Mesendoderm (in vitro differentiated cells): ENCODE data around the gene MFSD11. TPM values are rescaled to one million over a fixed set of nuclear protein-coding genes. Genes with fewer than 3 reads are reported as not detected.

Experiments
- DNase-seq: peaks from one replicate; pipeline ENCODE4 v3.0.0; 2013
- H2AK5ac ChIP-seq: 2 replicates; pipeline ENCODE4 v1.6.1; 2013; ENCODE audit warnings: low read length, inconsistent platforms
- H2BK120ac ChIP-seq: 2 replicates; pipeline ENCODE4 v1.6.1; 2013; ENCODE audit warnings: low read depth, mild to moderate bottlenecking, low read length, moderate library complexity, mixed read lengths
- H2BK15ac ChIP-seq: replicated peaks from 2 replicates; pipeline ENCODE4 v1.6.1; 2013; ENCODE audit warnings: low read depth, mild to moderate bottlenecking, moderate library complexity
- H2BK5ac ChIP-seq: 2 replicates; pipeline ENCODE4 v1.6.1; 2013; ENCODE audit warnings: low read length, inconsistent platforms
- H3K18ac ChIP-seq: 2 replicates; pipeline ENCODE4 v1.6.1; 2013; ENCODE audit warnings: mild to moderate bottlenecking, low read length, mixed read lengths
- H3K23ac ChIP-seq: one replicate; pipeline ENCODE4 v1.6.1; 2013; ENCODE audit warnings: low read length
- H3K27ac ChIP-seq: 2 replicates; pipeline ENCODE4 v1.5.1; 2013; ENCODE audit warnings: low read depth, mild to moderate bottlenecking, inconsistent platforms, low read length, moderate library complexity
- H3K27me3 ChIP-seq: 2 replicates; pipeline ENCODE4 v1.6.1; 2013; ENCODE audit warnings: low read length, control low read depth, mild to moderate bottlenecking, inconsistent platforms; ENCODE audit not compliant: insufficient read depth, poor library complexity
- H3K36me3 ChIP-seq: 2 replicates; pipeline ENCODE4 v1.6.1; 2013; ENCODE audit warnings: low read length, inconsistent platforms; ENCODE audit not compliant: control insufficient read depth, insufficient read depth
- H3K4ac ChIP-seq: one replicate; pipeline ENCODE4 v1.6.1; 2013; ENCODE audit warnings: low read depth, mild to moderate bottlenecking, low read length, moderate library complexity
- H3K4me1 ChIP-seq: 2 replicates; pipeline ENCODE4 v1.6.1; 2013; ENCODE audit warnings: low read depth, low read length, inconsistent platforms; ENCODE audit not compliant: control insufficient read depth
- H3K4me2 ChIP-seq: 2 replicates; pipeline ENCODE4 v1.6.1; 2013; ENCODE audit warnings: low read length
- H3K4me3 ChIP-seq: 2 replicates; pipeline ENCODE4 v1.5.1; 2013; ENCODE audit warnings: mild to moderate bottlenecking, low read length
- H3K56ac ChIP-seq: one replicate; pipeline ENCODE4 v1.6.1; 2013; ENCODE audit warnings: low read length
- H3K79me1 ChIP-seq: 2 replicates; pipeline ENCODE4 v1.6.1; 2013; ENCODE audit warnings: low read length, inconsistent platforms
- H3K79me2 ChIP-seq: 2 replicates; pipeline ENCODE4 v1.6.1; 2013; ENCODE audit warnings: mild to moderate bottlenecking, low read length; ENCODE audit not compliant: control insufficient read depth, insufficient read depth
- H3K9ac ChIP-seq: 2 replicates; pipeline ENCODE4 v1.6.1; 2013; ENCODE audit warnings: low read length, inconsistent platforms
- H4K5ac ChIP-seq: one replicate; pipeline ENCODE4 v1.6.1; 2013; ENCODE audit warnings: low read length
- H4K8ac ChIP-seq: one replicate; pipeline ENCODE4 v1.6.1; 2013; ENCODE audit warnings: low read depth, mild to moderate bottlenecking, control low read depth, low read length, moderate library complexity
- WGBS: extraction: QIAGEN DNeasy Blood & Tissue Kit; methylation state at CpG from one replicate; pipeline ENCODE4 v1.1.7; 2013; ENCODE audit warnings: low lambda C conversion rate, missing lambda C conversion rate; ENCODE audit not compliant: insufficient coverage; ENCODE audit errors: extremely low coverage; 5-methylcytosine and 5-hydroxymethylcytosine counted together
- polyA plus RNA-seq, 2 experiments: library from polyadenylated mRNA; stranded (reverse); fragments of 200-250 nt; gene quantifications; one replicate each; pipeline ENCODE4 v1.2.3, GENCODE V29; 2013

Gene MFSD11
- 13.5 TPM for polyA plus RNA-seq (2013, experiment 1 of 2)
- 14.5 TPM for polyA plus RNA-seq (2013, experiment 2 of 2)

GRCh38 chr17:76737676-76738467 lies at the start of gene MFSD11:
Gene MFSD11, plus strand, starts transcription at chr17:76738119. Its CDS starts 234 bp downstream, at chr17:76738353.
- H3K23ac ChIP-seq: peak within 1 kb of the TSS; percentile 100
- peaks cover 4% of the 10 kb centered on the region for H3K4me1 ChIP-seq
- H2BK5ac ChIP-seq: peak within 1 kb of the TSS; percentile 97
- peak within 1 kb of the TSS; percentile 84 for H3K4me3 ChIP-seq
- peak within 1 kb of the TSS; percentile 97 for H3K18ac ChIP-seq
- H3K27me3 ChIP-seq: no peaks in the 10 kb centered on the region
- no peak within 1 kb of the TSS for H4K5ac ChIP-seq
- H2BK120ac ChIP-seq: peak within 1 kb of the TSS; percentile 83
- peak within 1 kb of the TSS; percentile 85 for H3K4me2 ChIP-seq
- H3K36me3 ChIP-seq: peaks cover 16% of the 10 kb centered on the region
- H3K27ac ChIP-seq: peak within 1 kb of the TSS; percentile 100
- no peak within 1 kb of the TSS for H4K8ac ChIP-seq
- no peak within 1 kb of the TSS for H2BK15ac ChIP-seq
- H3K79me2 ChIP-seq: peaks cover 37% of the 10 kb centered on the region
- WGBS: no CpG with 5 or more reads among the region's 57 CpGs
- H3K79me1 ChIP-seq: peaks cover 2% of the 10 kb centered on the region
- peak; percentile 98 for DNase-seq
- peak within 1 kb of the TSS; percentile 100 for H3K9ac ChIP-seq
- peak within 1 kb of the TSS; percentile 93 for H2AK5ac ChIP-seq
- H3K56ac ChIP-seq: peak within 1 kb of the TSS; percentile 100
- peak within 1 kb of the TSS; percentile 74 for H3K4ac ChIP-seq

- WGBS: no CpG with 5 or more reads among the region's 11 CpGs
- Histone ChIP-seq H3K79me2 (no peaks in the 10 kb centered on the region), H3K4ac (no peak overlapping the region), H2AK5ac (no peak overlapping the region), H3K4me3 (no peak overlapping the region), H3K36me3 (no peaks in the 10 kb centered on the region), H2BK15ac (no peak overlapping the region), H3K18ac (no peak overlapping the region), H4K8ac (no peak overlapping the region), H3K4me2 (no peak overlapping the region), H3K9ac (no peak overlapping the region), H3K27ac (no peak overlapping the region), H3K23ac (no peak overlapping the region), H3K56ac (no peak overlapping the region), H4K5ac (no peak overlapping the region), H2BK120ac (no peak overlapping the region), H3K4me1 (no peaks in the 10 kb centered on the region), H3K27me3 (no peaks in the 10 kb centered on the region), H2BK5ac (no peak overlapping the region), H3K79me1 (no peaks in the 10 kb centered on the region)
- DNase-seq: no peak
These were observed 49.7 kb upstream of the MFSD11 start for GRCh38 chr17:76688165-76688622.

GRCh38 chr17:76689859-76690258 lies 48.1 kb upstream of the MFSD11 start:
- no peak overlapping the region for H2BK15ac ChIP-seq
- no peak overlapping the region for H2BK120ac ChIP-seq
- no peak overlapping the region for H2AK5ac ChIP-seq
- no peaks in the 10 kb centered on the region for H3K79me2 ChIP-seq
- no peak overlapping the region for H3K18ac ChIP-seq
- no peak overlapping the region for H4K8ac ChIP-seq
- no peaks in the 10 kb centered on the region for H3K79me1 ChIP-seq
- no peaks in the 10 kb centered on the region for H3K4me1 ChIP-seq
- WGBS: no CpG with 5 or more reads among the region's 11 CpGs
- no peak overlapping the region for H3K4me3 ChIP-seq
- no peak overlapping the region for H4K5ac ChIP-seq
- H3K56ac ChIP-seq: no peak overlapping the region
- no peak overlapping the region for H3K4me2 ChIP-seq
- no peak overlapping the region for H3K27ac ChIP-seq
- no peak overlapping the region for H3K4ac ChIP-seq
- no peak for DNase-seq
- no peaks in the 10 kb centered on the region for H3K36me3 ChIP-seq
- no peak overlapping the region for H2BK5ac ChIP-seq
- H3K9ac ChIP-seq: no peak overlapping the region
- H3K27me3 ChIP-seq: no peaks in the 10 kb centered on the region
- no peak overlapping the region for H3K23ac ChIP-seq

- no peak for DNase-seq
- Histone ChIP-seq H3K4me1 (no peaks in the 10 kb centered on the region), H3K56ac (no peak overlapping the region), H3K27me3 (no peaks in the 10 kb centered on the region), H3K23ac (no peak overlapping the region), H3K9ac (no peak overlapping the region), H3K79me1 (no peaks in the 10 kb centered on the region), H3K18ac (no peak overlapping the region), H2AK5ac (no peak overlapping the region), H3K4me2 (no peak overlapping the region), H2BK5ac (no peak overlapping the region), H2BK120ac (no peak overlapping the region), H3K4ac (no peak overlapping the region), H4K8ac (no peak overlapping the region), H3K36me3 (no peaks in the 10 kb centered on the region), H3K79me2 (no peaks in the 10 kb centered on the region), H3K4me3 (no peak overlapping the region), H2BK15ac (no peak overlapping the region), H3K27ac (no peak overlapping the region), H4K5ac (no peak overlapping the region)
- no CpG with 5 or more reads among the region's 13 CpGs for WGBS
These were observed 47.2 kb upstream of the MFSD11 start for GRCh38 chr17:76690596-76691280.

- no peaks in the 10 kb centered on the region for H3K36me3 ChIP-seq
- H3K79me2 ChIP-seq: no peaks in the 10 kb centered on the region
- no CpG with 5 or more reads among the region's 14 CpGs for WGBS
- no peak overlapping the region for H3K4me2 ChIP-seq
- H3K27me3 ChIP-seq: no peaks in the 10 kb centered on the region
- no peak overlapping the region for H3K18ac ChIP-seq
- no peaks in the 10 kb centered on the region for H3K79me1 ChIP-seq
- H2BK5ac ChIP-seq: no peak overlapping the region
- no peak overlapping the region for H2BK120ac ChIP-seq
- H3K4me3 ChIP-seq: no peak overlapping the region
- no peak overlapping the region for H4K8ac ChIP-seq
- H3K9ac ChIP-seq: no peak overlapping the region
- H3K27ac ChIP-seq: no peak overlapping the region
- no peaks in the 10 kb centered on the region for H3K4me1 ChIP-seq
- no peak overlapping the region for H2BK15ac ChIP-seq
- H3K23ac ChIP-seq: no peak overlapping the region
- DNase-seq: no peak
- no peak overlapping the region for H3K56ac ChIP-seq
- H2AK5ac ChIP-seq: no peak overlapping the region
- no peak overlapping the region for H3K4ac ChIP-seq
- H4K5ac ChIP-seq: no peak overlapping the region
These were observed 46.3 kb upstream of the MFSD11 start for GRCh38 chr17:76691379-76692191.
